ENCODE measurements around the gene LY6G6F. TPM values are rescaled to one million over a fixed set of nuclear protein-coding genes. Genes with fewer than 3 reads are reported as not detected.

Gene LY6G6F
- total RNA-seq, 1 experiment from 2014 or later: not detected

DNA sequence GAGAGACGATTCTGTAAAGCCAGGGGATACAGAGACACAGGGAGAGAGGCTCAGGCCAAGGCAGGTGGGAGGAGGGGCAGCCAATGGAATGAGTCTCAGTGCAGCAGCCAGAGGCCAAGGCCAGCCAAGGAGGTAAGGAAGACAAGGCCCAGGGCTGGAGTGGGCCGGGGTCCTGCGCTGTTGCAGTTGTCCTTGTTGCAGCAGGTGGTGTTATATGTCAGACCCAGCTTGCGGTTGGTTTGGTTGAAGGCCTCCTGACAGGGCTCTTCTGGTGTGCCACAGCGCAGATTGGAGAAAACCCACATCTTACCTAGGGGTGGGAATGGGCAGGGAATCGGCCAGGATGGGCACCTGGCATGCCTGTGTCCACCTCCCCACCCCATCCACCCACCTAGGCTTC lies 12.3 kb downstream of the LY6G6F start:
- no peaks in the 10 kb centered on the region for H3K27me3 ChIP-seq (replicated peaks; ENCODE audit: insufficient read depth, low read depth, low read length, poor library complexity)
- no TSS peak for BruUV-seq (replicated peaks)
- no peaks in the 10 kb centered on the region for H3K9me3 ChIP-seq (ENCODE audit: low read depth, low read length, poor library complexity, severe bottlenecking)
- POLR2A ChIA-PET (ENCODE audit: low non-redundant PET): no interaction called here
- CTCF ChIA-PET: no interaction called here
- H3K27ac ChIP-seq (ENCODE audit: low read depth, low read length, poor library complexity, severe bottlenecking): no peak overlapping the region
- TF ChIP-seq, protein P1, sequence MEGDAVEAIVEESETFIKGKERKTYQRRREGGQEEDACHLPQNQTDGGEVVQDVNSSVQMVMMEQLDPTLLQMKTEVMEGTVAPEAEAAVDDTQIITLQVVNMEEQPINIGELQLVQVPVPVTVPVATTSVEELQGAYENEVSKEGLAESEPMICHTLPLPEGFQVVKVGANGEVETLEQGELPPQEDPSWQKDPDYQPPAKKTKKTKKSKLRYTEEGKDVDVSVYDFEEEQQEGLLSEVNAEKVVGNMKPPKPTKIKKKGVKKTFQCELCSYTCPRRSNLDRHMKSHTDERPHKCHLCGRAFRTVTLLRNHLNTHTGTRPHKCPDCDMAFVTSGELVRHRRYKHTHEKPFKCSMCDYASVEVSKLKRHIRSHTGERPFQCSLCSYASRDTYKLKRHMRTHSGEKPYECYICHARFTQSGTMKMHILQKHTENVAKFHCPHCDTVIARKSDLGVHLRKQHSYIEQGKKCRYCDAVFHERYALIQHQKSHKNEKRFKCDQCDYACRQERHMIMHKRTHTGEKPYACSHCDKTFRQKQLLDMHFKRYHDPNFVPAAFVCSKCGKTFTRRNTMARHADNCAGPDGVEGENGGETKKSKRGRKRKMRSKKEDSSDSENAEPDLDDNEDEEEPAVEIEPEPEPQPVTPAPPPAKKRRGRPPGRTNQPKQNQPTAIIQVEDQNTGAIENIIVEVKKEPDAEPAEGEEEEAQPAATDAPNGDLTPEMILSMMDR (conservative IDR thresholded peaks at IDR 0.05; ENCODE audit: low read depth, low read length): no peak
- TF ChIP-seq EZH2 (IDR thresholded peaks at IDR 0.05; ENCODE audit: borderline replicate concordance, low read depth, low read length, poor library complexity, severe bottlenecking): no peak
- no peak overlapping the region for H3K4me3 ChIP-seq (ENCODE audit: low read depth, low read length, poor library complexity, severe bottlenecking)
- H3K4me1 ChIP-seq (ENCODE audit: insufficient read depth, low read length, poor library complexity, severe bottlenecking): no peaks in the 10 kb centered on the region
- intact Hi-C loops (cut with micrococcal nuclease; ENCODE audit: unreplicated experiment): no loop called here
- no peaks in the 10 kb centered on the region for H3K36me3 ChIP-seq (ENCODE audit: insufficient read depth, low read length, poor library complexity, severe bottlenecking)
- no peak for DNase-seq (ENCODE audit: low spot score)

DNA sequence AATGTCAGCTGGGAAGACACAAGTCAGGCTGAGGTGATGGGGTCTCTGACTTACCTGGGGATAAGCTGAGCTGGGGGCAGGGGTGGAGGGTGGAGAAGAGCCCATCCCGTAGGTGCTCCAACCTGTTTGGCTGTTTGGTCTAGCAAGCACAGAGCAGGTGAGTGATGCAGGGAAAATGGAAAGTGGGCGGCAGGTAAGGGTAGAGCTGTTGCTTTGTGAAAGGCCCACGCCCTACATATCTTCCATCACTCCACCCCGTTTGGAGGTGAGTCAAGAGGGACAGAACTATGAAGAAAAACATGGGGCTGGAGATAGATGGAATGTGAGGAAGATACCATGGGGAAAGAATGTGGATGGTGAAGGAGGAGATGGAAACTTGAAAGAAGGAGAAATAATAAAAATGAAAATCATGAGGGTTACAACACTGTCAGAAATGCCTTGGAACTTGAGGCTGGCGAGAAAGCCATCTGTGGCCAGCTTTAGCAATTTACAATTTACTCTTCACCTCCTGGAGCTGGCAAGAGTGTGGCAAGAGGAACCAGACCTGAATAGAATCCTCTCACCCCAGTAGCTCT lies 13.6 kb downstream of the LY6G6F start:
- CTCF ChIA-PET: no interaction called here
- TF ChIP-seq, protein P1 (conservative IDR thresholded peaks at IDR 0.05; ENCODE audit: low read depth, low read length): no peak
- TF ChIP-seq EZH2 (IDR thresholded peaks at IDR 0.05; ENCODE audit: borderline replicate concordance, low read depth, low read length, poor library complexity, severe bottlenecking): no peak
- POLR2A ChIA-PET (ENCODE audit: low non-redundant PET): no interaction called here
- no peaks in the 10 kb centered on the region for H3K4me1 ChIP-seq (ENCODE audit: insufficient read depth, low read length, poor library complexity, severe bottlenecking)
- H3K9me3 ChIP-seq (ENCODE audit: low read depth, low read length, poor library complexity, severe bottlenecking): no peaks in the 10 kb centered on the region
- intact Hi-C loops (cut with micrococcal nuclease; ENCODE audit: unreplicated experiment): no loop called here
- no peaks in the 10 kb centered on the region for H3K36me3 ChIP-seq (ENCODE audit: insufficient read depth, low read length, poor library complexity, severe bottlenecking)
- H3K27me3 ChIP-seq (replicated peaks; ENCODE audit: insufficient read depth, low read depth, low read length, poor library complexity): no peaks in the 10 kb centered on the region
- H3K27ac ChIP-seq (ENCODE audit: low read depth, low read length, poor library complexity, severe bottlenecking): no peak overlapping the region
- BruUV-seq (replicated peaks): no TSS peak
- no peak for DNase-seq (ENCODE audit: low spot score)
- no peak overlapping the region for H3K4me3 ChIP-seq (ENCODE audit: low read depth, low read length, poor library complexity, severe bottlenecking)

DNA sequence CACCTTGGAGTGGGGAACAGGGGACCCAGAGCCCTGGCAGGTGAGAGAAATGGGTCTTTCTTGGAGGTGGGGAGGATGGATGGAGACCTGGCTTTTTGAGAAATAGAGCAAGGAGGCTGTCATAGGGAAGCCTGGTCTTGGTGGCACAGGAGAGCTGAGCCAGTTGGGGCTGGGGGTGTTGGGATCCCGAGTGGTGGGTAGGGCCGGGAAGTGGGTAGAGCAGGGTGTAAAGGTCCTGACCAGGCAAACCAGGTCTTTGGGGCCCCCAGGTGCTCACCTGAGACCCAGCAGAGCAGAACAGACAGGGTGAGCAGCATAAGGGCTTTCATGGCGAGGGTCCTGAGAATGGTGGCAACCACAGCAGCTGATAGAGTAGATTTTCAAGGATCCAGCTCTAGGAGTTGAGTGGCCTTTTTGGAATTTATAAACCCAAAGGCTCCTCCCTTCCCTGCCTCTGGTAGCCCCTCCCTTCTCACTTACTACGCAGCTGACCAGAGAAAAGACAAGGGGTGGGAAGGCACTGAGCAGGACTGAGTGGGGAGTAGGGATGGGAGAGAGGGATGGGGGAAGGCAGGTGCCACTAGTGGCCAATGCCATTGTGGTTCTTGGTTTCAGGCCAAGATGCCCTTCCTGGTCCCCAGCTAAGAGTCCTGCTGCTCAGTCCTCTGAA lies 14.8 kb downstream of the LY6G6F start, which contains the start of gene LY6G6C:
Gene LY6G6C, minus strand, starts transcription at position 396 of the 670 bp plus-strand sequence. Its CDS starts 67 bp downstream, at position 329.
- ChIA-PET POLR2A (ENCODE audit: low non-redundant PET) (no interaction called here), CTCF (no interaction called here)
- DNase-seq (ENCODE audit: low spot score): no peak
- TF ChIP-seq EZH2 (IDR thresholded peaks at IDR 0.05; ENCODE audit: borderline replicate concordance, low read depth, low read length, poor library complexity, severe bottlenecking): no peak
- TF ChIP-seq, protein P1 (conservative IDR thresholded peaks at IDR 0.05; ENCODE audit: low read depth, low read length): no peak
- intact Hi-C loops (cut with micrococcal nuclease; ENCODE audit: unreplicated experiment): no loop called here
- no peaks in the 10 kb centered on the region for H3K27me3 ChIP-seq (replicated peaks; ENCODE audit: insufficient read depth, low read depth, low read length, poor library complexity)
- H3K36me3 ChIP-seq (ENCODE audit: insufficient read depth, low read length, poor library complexity, severe bottlenecking): no peaks in the 10 kb centered on the region
- no peaks in the 10 kb centered on the region for H3K9me3 ChIP-seq (ENCODE audit: low read depth, low read length, poor library complexity, severe bottlenecking)
- H3K27ac ChIP-seq (ENCODE audit: low read depth, low read length, poor library complexity, severe bottlenecking): no peak within 1 kb of the TSS
- no TSS peak for BruUV-seq (replicated peaks)
- no peaks in the 10 kb centered on the region for H3K4me1 ChIP-seq (ENCODE audit: insufficient read depth, low read length, poor library complexity, severe bottlenecking)
- no peak within 1 kb of the TSS for H3K4me3 ChIP-seq (ENCODE audit: low read depth, low read length, poor library complexity, severe bottlenecking)

Data from A673 (cell line).